Measurements from ENCODE around the gene ULK2.

The ULK2 gene

GRCh38 chr17:19725486-19725885 is 142.2 kb downstream of the ULK2 start:
- no peak for TF ChIP-seq CTCF (IDR thresholded peaks at IDR 0.05; ENCODE audit: low read depth, low read length)
- no peak overlapping the region for H3K4me3 ChIP-seq (ENCODE audit: low read depth, low read length)
- DNase-seq (ENCODE audit: low read depth, low spot score): no peak
- in situ Hi-C loops (cut with HindIII; ENCODE audit: low sequenced_read_pairs): no loop called here

- in situ Hi-C loops (cut with HindIII; ENCODE audit: low sequenced_read_pairs): no loop called here
- no peak for DNase-seq (ENCODE audit: low read depth, low spot score)
- no peak overlapping the region for H3K4me3 ChIP-seq (ENCODE audit: low read depth, low read length)
- TF ChIP-seq CTCF (IDR thresholded peaks at IDR 0.05; ENCODE audit: low read depth, low read length): no peak
These were observed 143.0 kb downstream of the ULK2 start for GRCh38 chr17:19724501-19725420.

GRCh38 chr17:19723964-19724363 is 143.8 kb downstream of the ULK2 start:
- in situ Hi-C loops (cut with HindIII; ENCODE audit: low sequenced_read_pairs): no loop called here
- H3K4me3 ChIP-seq (ENCODE audit: low read depth, low read length): no peak overlapping the region
- no peak for TF ChIP-seq CTCF (IDR thresholded peaks at IDR 0.05; ENCODE audit: low read depth, low read length)
- no peak for DNase-seq (ENCODE audit: low read depth, low spot score)

All from astrocyte of the spinal cord (primary cell).